Measurements from ENCODE around the gene ZNG1A.
"Not testable (repeated sequence)": the region's sequence is repeated elsewhere in the genome, so short reads cannot be mapped to it uniquely, and the experiment has no call there.

DNA sequence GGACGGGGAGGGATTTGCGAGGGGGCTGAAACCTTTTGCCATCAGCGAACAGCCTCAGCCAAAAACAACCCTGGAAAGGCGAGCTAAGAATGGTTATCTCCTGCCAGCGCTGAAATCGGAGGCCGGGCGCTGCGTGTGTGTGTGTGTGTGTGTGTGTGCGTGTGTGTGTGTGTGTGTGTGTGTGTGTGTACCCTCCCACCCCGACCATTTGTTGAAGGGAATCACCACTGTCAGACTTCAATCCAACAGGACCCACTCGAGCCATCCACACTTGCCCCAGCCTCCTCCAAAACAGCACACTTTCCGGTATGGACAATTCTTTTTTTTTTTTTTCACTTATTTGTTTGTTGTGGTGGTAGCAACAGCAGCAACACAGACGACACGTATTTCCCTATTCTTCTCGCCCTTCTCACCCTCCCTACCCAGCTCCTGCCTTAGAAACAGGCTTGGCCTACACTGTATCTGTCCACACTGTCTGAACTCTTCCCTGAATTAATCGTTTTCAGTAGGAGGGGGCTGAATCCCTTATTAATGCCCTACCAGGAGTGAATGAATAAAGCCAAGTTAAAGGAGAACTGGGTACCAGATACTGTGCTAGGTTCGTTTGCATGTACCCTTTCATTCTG, 104.8 kb downstream of the ZNG1A start:
- TF ChIP-seq POLR2A, POLR2AphosphoS5 (IDR thresholded peaks at IDR 0.05): not testable (repeated sequence)
- TF ChIP-seq, protein P1, sequence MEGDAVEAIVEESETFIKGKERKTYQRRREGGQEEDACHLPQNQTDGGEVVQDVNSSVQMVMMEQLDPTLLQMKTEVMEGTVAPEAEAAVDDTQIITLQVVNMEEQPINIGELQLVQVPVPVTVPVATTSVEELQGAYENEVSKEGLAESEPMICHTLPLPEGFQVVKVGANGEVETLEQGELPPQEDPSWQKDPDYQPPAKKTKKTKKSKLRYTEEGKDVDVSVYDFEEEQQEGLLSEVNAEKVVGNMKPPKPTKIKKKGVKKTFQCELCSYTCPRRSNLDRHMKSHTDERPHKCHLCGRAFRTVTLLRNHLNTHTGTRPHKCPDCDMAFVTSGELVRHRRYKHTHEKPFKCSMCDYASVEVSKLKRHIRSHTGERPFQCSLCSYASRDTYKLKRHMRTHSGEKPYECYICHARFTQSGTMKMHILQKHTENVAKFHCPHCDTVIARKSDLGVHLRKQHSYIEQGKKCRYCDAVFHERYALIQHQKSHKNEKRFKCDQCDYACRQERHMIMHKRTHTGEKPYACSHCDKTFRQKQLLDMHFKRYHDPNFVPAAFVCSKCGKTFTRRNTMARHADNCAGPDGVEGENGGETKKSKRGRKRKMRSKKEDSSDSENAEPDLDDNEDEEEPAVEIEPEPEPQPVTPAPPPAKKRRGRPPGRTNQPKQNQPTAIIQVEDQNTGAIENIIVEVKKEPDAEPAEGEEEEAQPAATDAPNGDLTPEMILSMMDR (IDR thresholded peaks at IDR 0.05), result not testable (repeated sequence)
